ENCODE results near the gene MRPL34. TPM values are rescaled to one million over a fixed set of nuclear protein-coding genes. Genes with fewer than 3 reads are reported as not detected.

Gene MRPL34
- polyA plus RNA-seq, 1 of the 3 experiments (the other 2 are of a cell fraction) = 72.9 TPM

DNA sequence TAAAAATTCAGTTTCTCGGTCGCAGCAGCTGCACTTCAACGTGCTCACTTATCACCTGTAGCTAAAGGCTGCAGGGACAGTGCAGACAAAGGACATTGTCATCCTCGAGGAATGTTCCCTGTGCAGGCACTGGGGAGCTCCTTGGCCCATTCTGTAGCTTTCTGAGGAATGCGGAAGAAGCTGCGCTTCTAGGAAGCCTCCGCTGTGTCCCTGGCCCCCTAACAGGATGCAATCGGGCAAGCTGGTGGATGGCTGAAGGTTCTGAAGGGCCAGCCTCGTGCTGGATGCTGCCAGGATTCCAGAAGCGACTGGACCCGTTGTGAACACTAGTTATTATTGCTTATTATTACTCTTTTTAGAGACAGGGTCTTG, 20.9 kb downstream of the MRPL34 start:
- no peak for DNase-seq
- WGBS (ENCODE audit: low lambda C conversion rate) = 90% methylated on average over 10 of the region's 11 CpGs
- Histone ChIP-seq H2AFZ (ENCODE audit: low read depth) (no peak overlapping the region), H3K9me2 (no peaks in the 10 kb centered on the region), H3K4me2 (no peak overlapping the region), H3K27me3 (ENCODE audit: insufficient read depth) (no peaks in the 10 kb centered on the region), H3K9me3 (no peaks in the 10 kb centered on the region), H3K36me3 (replicated peaks in 1 of 2; ENCODE audit: control insufficient read depth in 1 of 2, insufficient read depth in 2 of 2, low read length in 1 of 2) (peaks cover 0 to 22% of the 10 kb centered on the region in 2 experiments), H3K79me2 (ENCODE audit: insufficient read depth) (no peaks in the 10 kb centered on the region), H3K4me1 (ENCODE audit: control insufficient read depth in 1 of 2, insufficient read depth in 2 of 2, low read depth in 1 of 2, low read length in 1 of 2) (no peaks in the 10 kb centered on the region), H3F3A (replicated peaks; ENCODE audit: insufficient read depth) (no peaks in the 10 kb centered on the region), H3K9ac (no peak overlapping the region), H3K4me3 (ENCODE audit: low read depth in 2 of 2, low read length in 1 of 2) (no peak overlapping the region), H4K20me1 (ENCODE audit: insufficient read depth) (no peaks in the 10 kb centered on the region), H3K27ac (ENCODE audit: low read depth in 2 of 2, low read length in 1 of 2) (no peak overlapping the region)
- ChIA-PET CTCF (interaction anchor here (1.3 kb wide), 1 partner anchor 15 kb away, joined by 4 read pairs; no protein-coding TSS in a partner anchor), POLR2A (interaction anchor here (1.1 kb wide), 1 partner anchor 17 kb away, joined by 4 read pairs; the partner anchor contains the start of gene DDA1)
- TF ChIP-seq SMC3 (IDR thresholded peaks at IDR 0.05; ENCODE audit: low read depth, low read length) (no peak), TEAD4 (IDR thresholded peaks at IDR 0.05; ENCODE audit: borderline replicate concordance, insufficient read depth) (no peak), FOSL2 (IDR thresholded peaks at IDR 0.05; ENCODE audit: borderline replicate concordance, low read depth) (no peak), RAD21 (IDR thresholded peaks at IDR 0.05; ENCODE audit: low read length) (no peak), EZH2phosphoT487 (IDR thresholded peaks at IDR 0.05; ENCODE audit: borderline replicate concordance, low read depth) (no peak), CHD2 (IDR thresholded peaks at IDR 0.05; ENCODE audit: low read length, partially characterized antibody) (no peak), GABPA (IDR thresholded peaks at IDR 0.05; ENCODE audit: low read depth) (no peak), POLR2AphosphoS5 (IDR thresholded peaks at IDR 0.05; ENCODE audit: low read depth, low read length) (no peak), FOXM1 (IDR thresholded peaks at IDR 0.05; ENCODE audit: low read depth) (no peak), SIN3A (IDR thresholded peaks at IDR 0.05; ENCODE audit: borderline replicate concordance, low read depth, low read length) (no peak), YY1 (IDR thresholded peaks at IDR 0.05; ENCODE audit: low read depth) (no peak)
- TF ChIP-seq, protein P1, sequence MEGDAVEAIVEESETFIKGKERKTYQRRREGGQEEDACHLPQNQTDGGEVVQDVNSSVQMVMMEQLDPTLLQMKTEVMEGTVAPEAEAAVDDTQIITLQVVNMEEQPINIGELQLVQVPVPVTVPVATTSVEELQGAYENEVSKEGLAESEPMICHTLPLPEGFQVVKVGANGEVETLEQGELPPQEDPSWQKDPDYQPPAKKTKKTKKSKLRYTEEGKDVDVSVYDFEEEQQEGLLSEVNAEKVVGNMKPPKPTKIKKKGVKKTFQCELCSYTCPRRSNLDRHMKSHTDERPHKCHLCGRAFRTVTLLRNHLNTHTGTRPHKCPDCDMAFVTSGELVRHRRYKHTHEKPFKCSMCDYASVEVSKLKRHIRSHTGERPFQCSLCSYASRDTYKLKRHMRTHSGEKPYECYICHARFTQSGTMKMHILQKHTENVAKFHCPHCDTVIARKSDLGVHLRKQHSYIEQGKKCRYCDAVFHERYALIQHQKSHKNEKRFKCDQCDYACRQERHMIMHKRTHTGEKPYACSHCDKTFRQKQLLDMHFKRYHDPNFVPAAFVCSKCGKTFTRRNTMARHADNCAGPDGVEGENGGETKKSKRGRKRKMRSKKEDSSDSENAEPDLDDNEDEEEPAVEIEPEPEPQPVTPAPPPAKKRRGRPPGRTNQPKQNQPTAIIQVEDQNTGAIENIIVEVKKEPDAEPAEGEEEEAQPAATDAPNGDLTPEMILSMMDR (IDR thresholded peaks at IDR 0.05) = no peak
- TF ChIP-seq, protein P2, sequence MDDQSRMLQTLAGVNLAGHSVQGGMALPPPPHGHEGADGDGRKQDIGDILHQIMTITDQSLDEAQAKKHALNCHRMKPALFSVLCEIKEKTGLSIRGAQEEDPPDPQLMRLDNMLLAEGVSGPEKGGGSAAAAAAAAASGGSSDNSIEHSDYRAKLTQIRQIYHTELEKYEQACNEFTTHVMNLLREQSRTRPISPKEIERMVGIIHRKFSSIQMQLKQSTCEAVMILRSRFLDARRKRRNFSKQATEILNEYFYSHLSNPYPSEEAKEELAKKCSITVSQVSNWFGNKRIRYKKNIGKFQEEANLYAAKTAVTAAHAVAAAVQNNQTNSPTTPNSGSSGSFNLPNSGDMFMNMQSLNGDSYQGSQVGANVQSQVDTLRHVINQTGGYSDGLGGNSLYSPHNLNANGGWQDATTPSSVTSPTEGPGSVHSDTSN (IDR thresholded peaks at IDR 0.05) = no peak
- TF ChIP-seq, protein P3, sequence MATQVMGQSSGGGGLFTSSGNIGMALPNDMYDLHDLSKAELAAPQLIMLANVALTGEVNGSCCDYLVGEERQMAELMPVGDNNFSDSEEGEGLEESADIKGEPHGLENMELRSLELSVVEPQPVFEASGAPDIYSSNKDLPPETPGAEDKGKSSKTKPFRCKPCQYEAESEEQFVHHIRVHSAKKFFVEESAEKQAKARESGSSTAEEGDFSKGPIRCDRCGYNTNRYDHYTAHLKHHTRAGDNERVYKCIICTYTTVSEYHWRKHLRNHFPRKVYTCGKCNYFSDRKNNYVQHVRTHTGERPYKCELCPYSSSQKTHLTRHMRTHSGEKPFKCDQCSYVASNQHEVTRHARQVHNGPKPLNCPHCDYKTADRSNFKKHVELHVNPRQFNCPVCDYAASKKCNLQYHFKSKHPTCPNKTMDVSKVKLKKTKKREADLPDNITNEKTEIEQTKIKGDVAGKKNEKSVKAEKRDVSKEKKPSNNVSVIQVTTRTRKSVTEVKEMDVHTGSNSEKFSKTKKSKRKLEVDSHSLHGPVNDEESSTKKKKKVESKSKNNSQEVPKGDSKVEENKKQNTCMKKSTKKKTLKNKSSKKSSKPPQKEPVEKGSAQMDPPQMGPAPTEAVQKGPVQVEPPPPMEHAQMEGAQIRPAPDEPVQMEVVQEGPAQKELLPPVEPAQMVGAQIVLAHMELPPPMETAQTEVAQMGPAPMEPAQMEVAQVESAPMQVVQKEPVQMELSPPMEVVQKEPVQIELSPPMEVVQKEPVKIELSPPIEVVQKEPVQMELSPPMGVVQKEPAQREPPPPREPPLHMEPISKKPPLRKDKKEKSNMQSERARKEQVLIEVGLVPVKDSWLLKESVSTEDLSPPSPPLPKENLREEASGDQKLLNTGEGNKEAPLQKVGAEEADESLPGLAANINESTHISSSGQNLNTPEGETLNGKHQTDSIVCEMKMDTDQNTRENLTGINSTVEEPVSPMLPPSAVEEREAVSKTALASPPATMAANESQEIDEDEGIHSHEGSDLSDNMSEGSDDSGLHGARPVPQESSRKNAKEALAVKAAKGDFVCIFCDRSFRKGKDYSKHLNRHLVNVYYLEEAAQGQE (IDR thresholded peaks at IDR 0.05; ENCODE audit: low read depth, low read length) = no peak
- TF ChIP-seq, protein P4, sequence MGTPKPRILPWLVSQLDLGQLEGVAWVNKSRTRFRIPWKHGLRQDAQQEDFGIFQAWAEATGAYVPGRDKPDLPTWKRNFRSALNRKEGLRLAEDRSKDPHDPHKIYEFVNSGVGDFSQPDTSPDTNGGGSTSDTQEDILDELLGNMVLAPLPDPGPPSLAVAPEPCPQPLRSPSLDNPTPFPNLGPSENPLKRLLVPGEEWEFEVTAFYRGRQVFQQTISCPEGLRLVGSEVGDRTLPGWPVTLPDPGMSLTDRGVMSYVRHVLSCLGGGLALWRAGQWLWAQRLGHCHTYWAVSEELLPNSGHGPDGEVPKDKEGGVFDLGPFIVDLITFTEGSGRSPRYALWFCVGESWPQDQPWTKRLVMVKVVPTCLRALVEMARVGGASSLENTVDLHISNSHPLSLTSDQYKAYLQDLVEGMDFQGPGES (IDR thresholded peaks at IDR 0.05; ENCODE audit: low read depth, low read length) = no peak
- TF ChIP-seq, protein P5, sequence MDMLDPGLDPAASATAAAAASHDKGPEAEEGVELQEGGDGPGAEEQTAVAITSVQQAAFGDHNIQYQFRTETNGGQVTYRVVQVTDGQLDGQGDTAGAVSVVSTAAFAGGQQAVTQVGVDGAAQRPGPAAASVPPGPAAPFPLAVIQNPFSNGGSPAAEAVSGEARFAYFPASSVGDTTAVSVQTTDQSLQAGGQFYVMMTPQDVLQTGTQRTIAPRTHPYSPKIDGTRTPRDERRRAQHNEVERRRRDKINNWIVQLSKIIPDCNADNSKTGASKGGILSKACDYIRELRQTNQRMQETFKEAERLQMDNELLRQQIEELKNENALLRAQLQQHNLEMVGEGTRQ (IDR thresholded peaks at IDR 0.05; ENCODE audit: borderline replicate concordance, low read depth, low read length) = no peak

Data from SK-N-SH (cell line).